ENCODE data around the gene RAC3. TPM values are rescaled to one million over a fixed set of nuclear protein-coding genes. Genes with fewer than 3 reads are reported as not detected.

The RAC3 gene
- total RNA-seq, 1 experiment from 2014 or later = 84.8 TPM

GRCh38 chr17:82013341-82013740 lies 18.1 kb upstream of the RAC3 start:
- no peak overlapping the region for H3K27ac Mint-ChIP-seq

More at GRCh38 chr17:82013341-82013740, 18.1 kb upstream of the RAC3 start:
- Histone ChIP-seq H4K20me1 (ENCODE audit: control insufficient read depth, insufficient read depth, insufficient read length) (no peaks in the 10 kb centered on the region), H2BK120ac (ENCODE audit: low read depth, low read length, poor library complexity, severe bottlenecking) (no peak overlapping the region), H4K8ac (replicated peaks; ENCODE audit: insufficient read length, low read depth, low read length) (no peak overlapping the region), H3K4ac (ENCODE audit: low read depth, low read length) (no peak overlapping the region), H3K23me2 (ENCODE audit: insufficient read length, low read depth, low read length, poor library complexity, severe bottlenecking) (no peaks in the 10 kb centered on the region), H3K27ac (ENCODE audit: insufficient read length, low read depth, low read length) (no peak overlapping the region), H2BK15ac (ENCODE audit: low read depth, low read length) (no peak overlapping the region), H4K5ac (ENCODE audit: insufficient read length, low read depth, low read length) (no peak overlapping the region), H3K9ac (ENCODE audit: extremely low read depth, insufficient read length, low read length) (no peak overlapping the region), H3K56ac (ENCODE audit: insufficient read length, low read depth, low read length) (no peak overlapping the region), H3K27me3 (ENCODE audit: insufficient read depth, low read length) (no peaks in the 10 kb centered on the region), H2BK12ac (ENCODE audit: insufficient read length, low read depth, low read length) (no peak overlapping the region), H3K14ac (ENCODE audit: insufficient read depth, low read length) (no peak overlapping the region), H3K79me2 (ENCODE audit: insufficient read depth, low read length) (no peaks in the 10 kb centered on the region), H2BK5ac (ENCODE audit: insufficient read length, low read length) (no peak overlapping the region), H3K23ac (ENCODE audit: insufficient read length, low read depth, low read length) (no peak overlapping the region), H2AFZ (ENCODE audit: low read length) (no peak overlapping the region), H3K4me1 (ENCODE audit: insufficient read depth, low read length) (no peaks in the 10 kb centered on the region), H3K9me3 (ENCODE audit: control insufficient read depth, low read depth, low read length) (no peaks in the 10 kb centered on the region), H2BK20ac (ENCODE audit: low read depth, low read length, poor library complexity, severe bottlenecking) (no peak overlapping the region), H3T11ph (ENCODE audit: low read length) (no peak overlapping the region), H3K18ac (ENCODE audit: insufficient read length, low read depth, low read length) (no peak overlapping the region), H3K79me1 (ENCODE audit: insufficient read depth, low read depth, low read length, poor library complexity, severe bottlenecking) (no peaks in the 10 kb centered on the region), H3K4me2 (ENCODE audit: insufficient read depth, insufficient read length, low read length) (no peak overlapping the region), H2AK5ac (ENCODE audit: insufficient read length, low read length) (no peak overlapping the region), H4K91ac (ENCODE audit: insufficient read length, low read depth, low read length) (no peak overlapping the region)
- WGBS (ENCODE audit: extremely low coverage, insufficient read length, low lambda C conversion rate) = no CpG with 5 or more reads among the region's 22 CpGs
- H3K4me3 Mint-ChIP-seq = no peak overlapping the region
- H3K4me1 Mint-ChIP-seq = 0 out of 4 replicates have a peak, but pooled peaks cover 0 to 2% of the 10 kb centered on the region in 2 experiments
- H3K27me3 Mint-ChIP-seq (ENCODE audit: low read depth) = no peaks in the 10 kb centered on the region; the same call in 1 of the 2 replicates
- TF ChIP-seq, protein P1, sequence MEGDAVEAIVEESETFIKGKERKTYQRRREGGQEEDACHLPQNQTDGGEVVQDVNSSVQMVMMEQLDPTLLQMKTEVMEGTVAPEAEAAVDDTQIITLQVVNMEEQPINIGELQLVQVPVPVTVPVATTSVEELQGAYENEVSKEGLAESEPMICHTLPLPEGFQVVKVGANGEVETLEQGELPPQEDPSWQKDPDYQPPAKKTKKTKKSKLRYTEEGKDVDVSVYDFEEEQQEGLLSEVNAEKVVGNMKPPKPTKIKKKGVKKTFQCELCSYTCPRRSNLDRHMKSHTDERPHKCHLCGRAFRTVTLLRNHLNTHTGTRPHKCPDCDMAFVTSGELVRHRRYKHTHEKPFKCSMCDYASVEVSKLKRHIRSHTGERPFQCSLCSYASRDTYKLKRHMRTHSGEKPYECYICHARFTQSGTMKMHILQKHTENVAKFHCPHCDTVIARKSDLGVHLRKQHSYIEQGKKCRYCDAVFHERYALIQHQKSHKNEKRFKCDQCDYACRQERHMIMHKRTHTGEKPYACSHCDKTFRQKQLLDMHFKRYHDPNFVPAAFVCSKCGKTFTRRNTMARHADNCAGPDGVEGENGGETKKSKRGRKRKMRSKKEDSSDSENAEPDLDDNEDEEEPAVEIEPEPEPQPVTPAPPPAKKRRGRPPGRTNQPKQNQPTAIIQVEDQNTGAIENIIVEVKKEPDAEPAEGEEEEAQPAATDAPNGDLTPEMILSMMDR (conservative IDR thresholded peaks at IDR 0.05) = no peak
- no peak for DNase-seq
- H3K36me3 Mint-ChIP-seq (ENCODE audit: insufficient read depth in 1 of 3, low read depth in 3 of 3) = peaks cover 0 to under 1% (median 0%) of the 10 kb centered on the region in 3 experiments; a peak in 2 of 7 replicates
- no peaks in the 10 kb centered on the region for H3K9me3 Mint-ChIP-seq

Data from H9 (cell line).